Activated T-cell treated with anti-CD3 and anti-CD28 coated beads, Interleukin-2, amount 50 U/mL, for 24 hours (primary cell): ENCODE data around the gene GLDN.

Experiments
- DNase-seq: peaks from one replicate; pipeline ENCODE4 v3.0.0-alpha.2; 2020
- H3K27ac Mint-ChIP-seq: 2 replicates; pipeline ENCODE4 v1.8.0; 2020; ENCODE audit warnings: mild to moderate bottlenecking, mixed read lengths
- H3K27me3 Mint-ChIP-seq: 2 replicates; pipeline ENCODE4 v1.8.0; 2020; ENCODE audit warnings: mixed read lengths
- H3K36me3 Mint-ChIP-seq: 2 replicates; pipeline ENCODE4 v1.8.0; 2020; ENCODE audit warnings: low read depth, mixed read lengths
- H3K4me1 Mint-ChIP-seq: 2 replicates; pipeline ENCODE4 v1.8.0; 2020; ENCODE audit warnings: low read depth, mixed read lengths
- H3K4me3 Mint-ChIP-seq: 2 replicates; pipeline ENCODE4 v1.8.0; 2020; ENCODE audit warnings: mild to moderate bottlenecking, moderate library complexity, mixed read lengths
- H3K9me3 Mint-ChIP-seq: 2 replicates; pipeline ENCODE4 v1.8.0; 2020; ENCODE audit warnings: mixed read lengths

Gene GLDN

GRCh38 chr15:51447855-51448621 is 106.6 kb downstream of the GLDN start:
- DNase-seq, result no peak
- Mint-ChIP-seq H3K9me3 (no peaks in the 10 kb centered on the region), H3K27ac (no peak overlapping the region), H3K4me3 (no peak overlapping the region), H3K27me3 (no peaks in the 10 kb centered on the region), H3K4me1 (no peaks in the 10 kb centered on the region), H3K36me3 (peaks cover 14% of the 10 kb centered on the region)

GRCh38 chr15:51448622-51449399 is 107.4 kb downstream of the GLDN start:
- H3K27ac Mint-ChIP-seq, result no peak overlapping the region
- H3K36me3 Mint-ChIP-seq, result peaks cover 14% of the 10 kb centered on the region
- H3K27me3 Mint-ChIP-seq, result no peaks in the 10 kb centered on the region
- H3K4me3 Mint-ChIP-seq, result no peak overlapping the region
- no peaks in the 10 kb centered on the region for H3K9me3 Mint-ChIP-seq
- no peaks in the 10 kb centered on the region for H3K4me1 Mint-ChIP-seq
- no peak for DNase-seq

- no peaks in the 10 kb centered on the region for H3K9me3 Mint-ChIP-seq
- no peak overlapping the region for H3K27ac Mint-ChIP-seq
- no peaks in the 10 kb centered on the region for H3K4me1 Mint-ChIP-seq
- no peak for DNase-seq
- H3K4me3 Mint-ChIP-seq, result no peak overlapping the region
- peaks cover 20% of the 10 kb centered on the region for H3K36me3 Mint-ChIP-seq
- no peaks in the 10 kb centered on the region for H3K27me3 Mint-ChIP-seq
Measured at GRCh38 chr15:51450001-51450400, 108.5 kb downstream of the GLDN start.
